ENCODE data around the gene PAPOLB. TPM values are rescaled to one million over a fixed set of nuclear protein-coding genes. Genes with fewer than 3 reads are reported as not detected.

The PAPOLB gene
- polyA plus RNA-seq, 2 donors, result 0.02 TPM; not detected in 1

DNA sequence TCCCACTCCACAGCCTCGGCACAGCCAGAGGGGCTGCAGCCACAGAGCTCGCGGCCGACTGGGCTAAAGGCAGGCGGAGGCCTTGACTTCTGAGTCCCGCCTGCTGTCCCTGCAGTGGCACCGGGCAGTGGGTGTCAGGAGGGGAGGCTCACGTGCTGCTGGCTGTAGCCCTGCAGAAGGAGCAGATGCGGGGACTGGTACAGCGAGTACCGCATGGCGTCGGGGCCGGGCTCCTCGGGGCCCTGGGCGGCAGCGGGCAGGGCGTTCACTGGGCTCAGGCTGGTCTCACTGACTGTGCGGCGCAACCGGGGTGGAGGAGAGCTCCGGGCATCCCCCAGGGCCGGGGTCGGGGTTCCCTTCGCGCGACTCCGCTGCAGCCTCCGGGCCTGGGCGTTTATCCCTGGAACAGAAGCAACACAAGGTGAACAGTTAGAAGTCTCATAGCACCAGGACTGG, 25.6 kb downstream of the PAPOLB start:
- Histone ChIP-seq H3K27me3 (ENCODE audit: control insufficient read depth in 1 of 2, insufficient read depth in 2 of 2, low read length in 2 of 2) (no peaks in the 10 kb centered on the region), H3K4me1 (ENCODE audit: control insufficient read depth in 2 of 2, insufficient read depth in 2 of 2, low read length in 1 of 2) (no peaks in the 10 kb centered on the region), H3K36me3 (ENCODE audit: control insufficient read depth in 2 of 2, insufficient read depth in 2 of 2, low read length in 1 of 2) (no peaks in the 10 kb centered on the region), H3K4me3 (ENCODE audit: low read depth in 1 of 2, low read length in 2 of 2) (no peak overlapping the region), H3K9me3 (ENCODE audit: control insufficient read depth in 2 of 2, insufficient read depth in 1 of 2, low read depth in 1 of 2, low read length in 1 of 2) (no peaks in the 10 kb centered on the region), H3K27ac (ENCODE audit: low read depth in 2 of 2, low read length in 1 of 2) (no peak overlapping the region)
- WGBS, 2 donors, result 93 to 94% methylated on average over 30 of the region's 30 CpGs

DNA sequence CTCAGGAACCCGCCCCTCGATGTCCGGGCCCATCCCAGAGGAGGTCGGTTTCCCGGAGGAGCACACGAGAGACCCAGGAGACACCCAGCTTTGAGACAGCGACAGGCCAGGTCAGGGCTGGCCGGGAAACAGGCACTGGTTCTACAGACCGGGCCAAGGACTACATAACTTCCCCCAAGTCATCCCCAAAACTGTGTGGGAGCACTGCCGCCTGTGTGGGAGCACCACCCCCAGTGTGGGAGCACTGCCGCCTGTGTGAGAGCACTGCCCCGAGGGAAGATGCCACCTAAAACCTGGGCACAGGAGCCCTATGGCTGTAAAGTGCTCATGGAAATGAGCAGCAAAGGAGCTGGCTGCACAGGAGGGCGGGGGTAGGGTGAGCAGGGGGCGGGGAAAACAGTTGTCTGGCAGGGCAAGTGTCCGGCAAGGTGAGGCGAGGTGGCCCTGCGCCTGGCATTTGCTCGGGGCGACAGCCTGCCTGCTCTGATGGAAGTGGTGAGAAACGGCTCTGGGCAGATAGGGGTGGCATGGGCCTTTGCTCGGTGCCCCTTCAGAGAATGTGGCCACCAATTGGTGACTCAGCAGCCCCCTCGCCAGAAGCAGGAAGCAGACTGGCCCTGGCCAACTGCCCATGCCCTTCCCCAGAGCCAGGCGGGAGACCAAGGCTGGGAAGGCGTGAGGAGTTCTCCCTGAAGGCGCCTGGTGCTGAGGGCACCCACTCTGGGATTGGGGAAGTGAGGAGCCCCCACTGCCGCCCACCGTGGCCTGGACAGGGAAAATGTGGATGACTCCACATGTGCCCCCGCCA, 26.2 kb downstream of the PAPOLB start:
- 88 to 91% methylated on average over 28 of the region's 28 CpGs for WGBS, 2 donors
- Histone ChIP-seq H3K9me3 (ENCODE audit: control insufficient read depth in 2 of 2, insufficient read depth in 1 of 2, low read depth in 1 of 2, low read length in 1 of 2) (no peaks in the 10 kb centered on the region), H3K27me3 (ENCODE audit: control insufficient read depth in 1 of 2, insufficient read depth in 2 of 2, low read length in 2 of 2) (no peaks in the 10 kb centered on the region), H3K4me3 (ENCODE audit: low read depth in 1 of 2, low read length in 2 of 2) (no peak overlapping the region), H3K4me1 (ENCODE audit: control insufficient read depth in 2 of 2, insufficient read depth in 2 of 2, low read length in 1 of 2) (no peaks in the 10 kb centered on the region), H3K27ac (ENCODE audit: low read depth in 2 of 2, low read length in 1 of 2) (no peak overlapping the region), H3K36me3 (ENCODE audit: control insufficient read depth in 2 of 2, insufficient read depth in 2 of 2, low read length in 1 of 2) (no peaks in the 10 kb centered on the region)

GRCh38 chr7:4834601-4835397, 27.0 kb downstream of the PAPOLB start:
- Histone ChIP-seq H3K4me3 (ENCODE audit: low read depth in 1 of 2, low read length in 2 of 2) (no peak overlapping the region), H3K4me1 (ENCODE audit: control insufficient read depth in 2 of 2, insufficient read depth in 2 of 2, low read length in 1 of 2) (no peaks in the 10 kb centered on the region)
- 94 to 95% methylated on average over 44 to 60 of the region's 60 CpGs for WGBS, 2 donors

DNA sequence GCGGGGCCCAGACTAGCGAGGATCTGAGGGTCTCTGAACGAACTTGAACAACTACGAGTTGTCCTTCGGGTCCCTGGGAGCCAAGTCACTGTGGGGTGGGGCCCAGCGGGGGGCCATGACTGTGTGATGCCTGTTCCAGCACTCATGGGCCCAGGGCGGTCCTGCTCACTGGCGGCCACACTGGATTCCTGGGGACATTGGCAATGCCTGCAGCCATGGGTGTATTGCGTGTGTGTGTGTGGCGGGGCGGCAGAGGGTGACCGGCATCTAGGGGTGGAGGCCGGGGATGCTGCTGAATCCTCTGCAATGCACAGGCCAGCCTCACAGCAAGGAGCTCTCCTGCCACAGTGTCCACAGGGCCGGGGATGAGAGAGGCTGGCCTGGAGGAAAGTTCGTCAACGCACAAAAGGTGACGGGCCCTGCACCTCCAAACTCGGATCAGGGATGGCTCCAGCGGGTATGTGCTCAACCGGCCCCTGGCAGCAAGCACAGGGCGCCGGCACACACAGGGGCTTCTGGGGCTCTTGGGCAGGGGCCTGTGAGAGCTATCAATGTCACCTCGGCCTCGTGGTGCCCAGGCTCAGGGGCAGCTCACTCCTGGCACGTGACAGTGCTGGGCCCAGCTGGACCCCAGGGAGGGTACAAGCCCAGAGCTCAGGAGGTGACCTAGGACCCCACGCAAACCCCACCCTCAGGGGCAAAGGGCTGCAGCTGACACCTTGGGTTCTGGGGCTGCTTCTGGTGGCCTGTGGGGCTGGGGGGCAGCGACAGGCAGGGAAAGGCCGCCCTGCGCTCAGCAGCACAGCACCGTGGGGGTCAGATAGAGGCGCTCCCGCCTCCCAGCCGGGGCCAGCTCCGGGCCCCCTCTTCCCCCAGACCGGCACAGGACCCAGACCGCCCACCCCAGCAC, 27.9 kb downstream of the PAPOLB start:
- H3K4me3 ChIP-seq (ENCODE audit: low read depth in 1 of 2, low read length in 2 of 2), result no peak overlapping the region
- no peak overlapping the region for H3K27ac ChIP-seq (ENCODE audit: low read depth in 2 of 2, low read length in 1 of 2)
- WGBS, 2 donors, result 82 to 84% methylated on average over 29 to 36 of the region's 36 CpGs

More at GRCh38 chr7:4834601-4835397, 27.0 kb downstream of the PAPOLB start:
- H3K36me3 ChIP-seq (ENCODE audit: control insufficient read depth in 2 of 2, insufficient read depth in 2 of 2, low read length in 1 of 2), result no peaks in the 10 kb centered on the region
- no peaks in the 10 kb centered on the region for H3K9me3 ChIP-seq (ENCODE audit: control insufficient read depth in 2 of 2, insufficient read depth in 1 of 2, low read depth in 1 of 2, low read length in 1 of 2)
- no peaks in the 10 kb centered on the region for H3K27me3 ChIP-seq (ENCODE audit: control insufficient read depth in 1 of 2, insufficient read depth in 2 of 2, low read length in 2 of 2)
- no peak overlapping the region for H3K27ac ChIP-seq (ENCODE audit: low read depth in 2 of 2, low read length in 1 of 2)

DNA sequence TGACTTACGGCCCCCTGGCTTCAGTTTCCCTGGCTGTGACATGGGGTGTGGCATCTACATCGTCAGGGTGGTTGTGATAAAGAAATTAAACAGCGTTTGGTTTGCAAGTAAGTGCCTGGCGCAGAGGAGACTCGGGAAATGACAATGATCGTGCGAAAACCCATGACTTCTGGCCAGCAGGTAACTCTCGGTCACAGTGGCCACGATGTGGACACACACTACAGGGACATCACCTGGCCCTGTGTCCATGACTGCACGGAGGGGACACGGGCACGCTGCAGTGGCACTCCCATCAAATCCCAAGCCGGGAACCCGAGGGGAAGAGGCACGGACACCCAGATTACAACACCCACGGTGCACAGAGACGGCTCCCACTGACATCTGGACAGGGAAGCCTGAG, 28.7 kb downstream of the PAPOLB start:
- H3K27me3 ChIP-seq (ENCODE audit: control insufficient read depth in 1 of 2, insufficient read depth in 2 of 2, low read length in 2 of 2), result no peaks in the 10 kb centered on the region
- no peak overlapping the region for H3K4me3 ChIP-seq (ENCODE audit: low read depth in 1 of 2, low read length in 2 of 2)
- no peak overlapping the region for H3K27ac ChIP-seq (ENCODE audit: low read depth in 2 of 2, low read length in 1 of 2)
- H3K36me3 ChIP-seq (ENCODE audit: control insufficient read depth in 2 of 2, insufficient read depth in 2 of 2, low read length in 1 of 2), result no peaks in the 10 kb centered on the region
- no peaks in the 10 kb centered on the region for H3K9me3 ChIP-seq (ENCODE audit: control insufficient read depth in 2 of 2, insufficient read depth in 1 of 2, low read depth in 1 of 2, low read length in 1 of 2)
- 84 to 88% methylated on average over 17 of the region's 17 CpGs for WGBS, 2 donors
- no peaks in the 10 kb centered on the region for H3K4me1 ChIP-seq (ENCODE audit: control insufficient read depth in 2 of 2, insufficient read depth in 2 of 2, low read length in 1 of 2)

More for the DNA sequence above, 27.9 kb downstream of the PAPOLB start:
- no peaks in the 10 kb centered on the region for H3K9me3 ChIP-seq (ENCODE audit: control insufficient read depth in 2 of 2, insufficient read depth in 1 of 2, low read depth in 1 of 2, low read length in 1 of 2)
- no peaks in the 10 kb centered on the region for H3K36me3 ChIP-seq (ENCODE audit: control insufficient read depth in 2 of 2, insufficient read depth in 2 of 2, low read length in 1 of 2)
- H3K27me3 ChIP-seq (ENCODE audit: control insufficient read depth in 1 of 2, insufficient read depth in 2 of 2, low read length in 2 of 2), result no peaks in the 10 kb centered on the region
- H3K4me1 ChIP-seq (ENCODE audit: control insufficient read depth in 2 of 2, insufficient read depth in 2 of 2, low read length in 1 of 2), result no peaks in the 10 kb centered on the region

- 94 to 96% methylated on average over 16 of the region's 16 CpGs for WGBS, 2 donors
- no peaks in the 10 kb centered on the region for H3K36me3 ChIP-seq (ENCODE audit: control insufficient read depth in 2 of 2, insufficient read depth in 2 of 2, low read length in 1 of 2)
- no peak overlapping the region for H3K27ac ChIP-seq (ENCODE audit: low read depth in 2 of 2, low read length in 1 of 2)
- no peak overlapping the region for H3K4me3 ChIP-seq (ENCODE audit: low read depth in 1 of 2, low read length in 2 of 2)
- H3K27me3 ChIP-seq (ENCODE audit: control insufficient read depth in 1 of 2, insufficient read depth in 2 of 2, low read length in 2 of 2), result no peaks in the 10 kb centered on the region
- H3K9me3 ChIP-seq (ENCODE audit: control insufficient read depth in 2 of 2, insufficient read depth in 1 of 2, low read depth in 1 of 2, low read length in 1 of 2), result no peaks in the 10 kb centered on the region
- no peaks in the 10 kb centered on the region for H3K4me1 ChIP-seq (ENCODE audit: control insufficient read depth in 2 of 2, insufficient read depth in 2 of 2, low read length in 1 of 2)
Measured at GRCh38 chr7:4832711-4833110, 29.1 kb downstream of the PAPOLB start.

GRCh38 chr7:4831723-4832495, 29.9 kb downstream of the PAPOLB start:
- Histone ChIP-seq H3K4me1 (ENCODE audit: control insufficient read depth in 2 of 2, insufficient read depth in 2 of 2, low read length in 1 of 2) (no peaks in the 10 kb centered on the region), H3K9me3 (ENCODE audit: control insufficient read depth in 2 of 2, insufficient read depth in 1 of 2, low read depth in 1 of 2, low read length in 1 of 2) (no peaks in the 10 kb centered on the region), H3K4me3 (ENCODE audit: low read depth in 1 of 2, low read length in 2 of 2) (no peak overlapping the region), H3K27ac (ENCODE audit: low read depth in 2 of 2, low read length in 1 of 2) (no peak overlapping the region), H3K27me3 (ENCODE audit: control insufficient read depth in 1 of 2, insufficient read depth in 2 of 2, low read length in 2 of 2) (no peaks in the 10 kb centered on the region), H3K36me3 (ENCODE audit: control insufficient read depth in 2 of 2, insufficient read depth in 2 of 2, low read length in 1 of 2) (no peaks in the 10 kb centered on the region)
- 76 to 77% methylated on average over 17 of the region's 17 CpGs for WGBS, 2 donors

GRCh38 chr7:4830176-4830575, 31.7 kb downstream of the PAPOLB start:
- Histone ChIP-seq H3K4me3 (ENCODE audit: low read depth in 1 of 2, low read length in 2 of 2) (no peak overlapping the region), H3K9me3 (ENCODE audit: control insufficient read depth in 2 of 2, insufficient read depth in 1 of 2, low read depth in 1 of 2, low read length in 1 of 2) (no peaks in the 10 kb centered on the region), H3K4me1 (ENCODE audit: control insufficient read depth in 2 of 2, insufficient read depth in 2 of 2, low read length in 1 of 2) (no peaks in the 10 kb centered on the region), H3K27ac (ENCODE audit: low read depth in 2 of 2, low read length in 1 of 2) (no peak overlapping the region), H3K27me3 (ENCODE audit: control insufficient read depth in 1 of 2, insufficient read depth in 2 of 2, low read length in 2 of 2) (no peaks in the 10 kb centered on the region), H3K36me3 (ENCODE audit: control insufficient read depth in 2 of 2, insufficient read depth in 2 of 2, low read length in 1 of 2) (no peaks in the 10 kb centered on the region)
- 35 to 54% methylated on average over 14 of the region's 14 CpGs for WGBS, 2 donors

All from esophagus (tissue), 2 donors.